ENCODE measurements around the gene DMBT1.

The DMBT1 gene

GRCh38 chr10:122531939-122532338 is 28.6 kb upstream of the DMBT1 start:
- DNase-seq (ENCODE audit: low spot score) = no peak
- no peak for TF ChIP-seq CTCF (IDR thresholded peaks at IDR 0.05; ENCODE audit: extremely low read depth, missing control alignments)

GRCh38 chr10:122532601-122533296 is 27.8 kb upstream of the DMBT1 start:
- no peak for DNase-seq (ENCODE audit: low spot score)
- TF ChIP-seq CTCF (IDR thresholded peaks at IDR 0.05; ENCODE audit: extremely low read depth, missing control alignments) = no peak

GRCh38 chr10:122537545-122537944 is 23.0 kb upstream of the DMBT1 start:
- no peak for TF ChIP-seq CTCF (IDR thresholded peaks at IDR 0.05; ENCODE audit: extremely low read depth, missing control alignments)
- no peak for DNase-seq (ENCODE audit: low spot score)

- no peak for DNase-seq (ENCODE audit: low spot score)
- TF ChIP-seq CTCF (IDR thresholded peaks at IDR 0.05; ENCODE audit: extremely low read depth, missing control alignments) = no peak
Observed at GRCh38 chr10:122541541-122542002, 19.0 kb upstream of the DMBT1 start.

GRCh38 chr10:122543676-122544445 is 16.7 kb upstream of the DMBT1 start:
- TF ChIP-seq CTCF (IDR thresholded peaks at IDR 0.05; ENCODE audit: extremely low read depth, missing control alignments) = no peak
- DNase-seq (ENCODE audit: low spot score) = no peak

GRCh38 chr10:122544493-122544892 is 16.1 kb upstream of the DMBT1 start:
- no peak for DNase-seq (ENCODE audit: low spot score)
- no peak for TF ChIP-seq CTCF (IDR thresholded peaks at IDR 0.05; ENCODE audit: extremely low read depth, missing control alignments)

GRCh38 chr10:122546242-122546641 is 14.3 kb upstream of the DMBT1 start:
- no peak for TF ChIP-seq CTCF (IDR thresholded peaks at IDR 0.05; ENCODE audit: extremely low read depth, missing control alignments)
- DNase-seq (ENCODE audit: low spot score) = no peak

Measured in GM20000 (cell line).